ENCODE results near the gene IRF2.

Gene IRF2

DNA sequence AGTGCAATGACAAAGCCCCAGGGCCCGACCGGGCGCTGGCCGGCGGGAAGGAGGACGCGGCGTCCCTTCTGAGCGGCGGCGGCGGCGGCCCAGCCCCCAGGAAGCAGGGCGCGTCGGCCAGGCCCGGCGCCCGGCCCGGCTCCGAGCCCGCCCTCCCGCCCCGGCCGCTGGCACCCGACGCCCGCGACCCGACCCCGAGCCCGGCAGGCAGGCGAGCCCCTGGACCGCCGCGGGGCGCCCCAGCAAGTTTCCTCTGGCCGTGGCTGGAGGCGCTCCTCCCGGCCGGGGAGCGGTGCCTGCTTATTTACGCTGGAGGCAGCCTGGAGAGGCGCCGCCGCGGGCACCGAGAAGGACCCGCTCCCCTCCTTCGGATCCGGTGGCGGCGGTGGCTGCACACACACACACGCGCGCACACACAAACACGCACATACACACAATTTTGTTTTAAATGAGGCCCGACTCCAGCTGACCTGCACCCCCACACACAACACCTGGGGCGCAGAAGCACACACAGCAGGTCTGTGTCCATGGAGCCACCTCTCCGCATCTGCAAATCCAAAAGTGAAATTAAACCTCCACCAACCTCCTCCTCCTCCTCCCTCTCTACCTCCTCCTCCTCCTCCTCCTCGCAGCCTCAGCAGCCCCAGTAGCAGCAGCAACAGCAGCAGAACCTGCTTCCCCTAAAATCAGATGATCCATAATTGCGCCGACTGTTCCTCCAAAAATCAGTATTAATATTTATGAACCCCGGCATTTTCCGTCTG is 669 bp downstream of the IRF2 start:
- no peak for DNase-seq (ENCODE audit: low spot score)

DNA sequence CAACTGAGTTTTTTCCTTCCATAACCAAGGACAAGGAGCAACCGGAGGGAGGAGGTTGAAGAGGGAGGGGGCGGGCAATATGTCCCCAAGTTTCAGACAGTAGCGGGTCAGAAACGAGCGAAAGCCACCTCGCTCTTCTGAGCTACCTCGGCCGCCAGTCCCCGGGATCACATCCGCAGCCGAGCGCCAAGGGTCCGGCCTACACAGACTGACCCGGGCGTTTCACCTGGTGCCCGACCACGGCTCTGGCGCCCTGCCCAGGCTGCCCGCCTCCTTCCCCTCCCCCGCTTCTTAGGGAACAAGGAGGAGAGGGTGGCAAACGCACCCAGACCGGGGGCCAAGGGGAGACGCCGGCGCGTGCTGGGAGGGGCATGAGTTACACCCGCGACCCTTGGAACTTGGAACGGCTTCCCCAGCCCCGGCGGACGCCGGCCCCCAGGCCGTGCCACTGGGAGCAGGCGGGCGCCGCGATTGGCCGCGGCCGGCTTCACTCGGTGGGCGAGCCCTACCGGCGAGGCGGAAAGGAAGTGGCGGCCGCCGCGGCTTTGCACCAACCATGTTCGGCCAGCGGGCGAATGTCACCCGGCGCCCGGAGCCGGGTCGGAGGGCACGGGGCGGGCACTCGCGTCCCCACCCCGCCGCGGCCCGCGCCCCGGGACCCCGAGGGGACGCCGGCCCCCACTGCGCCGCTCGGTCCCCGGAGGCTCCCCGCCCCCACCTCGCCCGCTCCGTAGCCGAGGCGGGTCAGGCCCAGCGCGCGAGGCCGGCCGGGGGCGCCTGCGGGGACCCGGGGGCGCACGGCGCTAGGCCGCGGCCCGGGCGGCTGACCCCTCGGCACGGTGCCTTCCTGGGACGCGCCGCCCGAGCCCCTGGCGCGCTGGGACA is 1.5 kb downstream of the IRF2 start:
- peak; percentile 58 for DNase-seq (ENCODE audit: low spot score)

DNA sequence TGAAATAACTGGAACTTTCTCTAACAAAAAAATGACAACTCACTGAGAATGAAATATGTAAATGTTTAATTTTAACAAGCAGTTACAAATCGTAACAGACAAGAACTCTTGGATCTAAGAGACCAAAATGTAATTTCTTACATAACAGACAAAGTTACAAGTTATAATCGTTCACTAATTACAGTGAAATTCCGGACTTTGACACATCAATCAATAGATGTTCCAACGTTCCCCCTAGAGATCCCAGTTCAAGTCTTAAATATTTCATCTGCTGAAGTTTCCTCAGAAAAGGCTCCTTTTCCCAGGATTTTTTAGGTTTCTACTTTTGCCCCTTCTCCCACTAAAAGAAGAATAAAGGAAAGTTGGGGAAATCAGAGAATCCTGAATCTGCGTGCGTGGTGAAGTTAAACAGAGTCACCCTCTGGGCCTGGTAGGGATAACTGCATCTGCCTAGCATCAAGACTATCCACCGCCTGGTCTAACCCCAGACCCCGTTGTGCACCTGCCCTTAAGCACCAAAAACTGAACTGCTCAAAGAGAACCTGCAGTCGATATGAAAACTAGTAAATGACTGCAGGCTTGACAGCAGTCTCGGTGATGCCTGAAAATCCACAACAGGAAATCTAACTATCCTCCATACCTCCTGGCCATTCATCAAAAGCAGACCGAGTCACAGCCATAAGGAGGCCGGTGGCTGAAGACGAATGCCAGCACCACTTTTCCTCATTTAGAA is 2.3 kb downstream of the IRF2 start:
- no peak for DNase-seq (ENCODE audit: low spot score)

DNA sequence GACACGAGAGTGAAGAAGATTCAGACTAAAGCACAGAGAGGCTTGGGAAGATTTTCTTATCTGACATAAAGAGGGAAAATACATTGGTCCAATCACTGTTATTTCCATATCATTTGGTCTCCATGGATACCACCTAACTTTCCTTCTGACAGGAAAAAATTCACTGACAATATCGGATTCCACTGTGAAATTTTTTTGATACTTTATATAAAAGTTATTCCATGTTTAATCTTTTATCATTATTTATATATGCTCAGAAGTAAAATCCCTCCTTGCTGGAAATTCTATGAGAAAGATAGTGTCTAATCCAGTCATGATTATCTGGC is 3.6 kb downstream of the IRF2 start:
- DNase-seq (ENCODE audit: low spot score): no peak

- DNase-seq (ENCODE audit: low spot score): no peak
Measured at GRCh38 chr4:184466634-184467033, 7.7 kb downstream of the IRF2 start.

- DNase-seq (ENCODE audit: low spot score): no peak
Measured at GRCh38 chr4:184464759-184465454, 9.4 kb downstream of the IRF2 start.

GRCh38 chr4:184463856-184464255 is 10.5 kb downstream of the IRF2 start:
- no peak for DNase-seq (ENCODE audit: low spot score)

DNA sequence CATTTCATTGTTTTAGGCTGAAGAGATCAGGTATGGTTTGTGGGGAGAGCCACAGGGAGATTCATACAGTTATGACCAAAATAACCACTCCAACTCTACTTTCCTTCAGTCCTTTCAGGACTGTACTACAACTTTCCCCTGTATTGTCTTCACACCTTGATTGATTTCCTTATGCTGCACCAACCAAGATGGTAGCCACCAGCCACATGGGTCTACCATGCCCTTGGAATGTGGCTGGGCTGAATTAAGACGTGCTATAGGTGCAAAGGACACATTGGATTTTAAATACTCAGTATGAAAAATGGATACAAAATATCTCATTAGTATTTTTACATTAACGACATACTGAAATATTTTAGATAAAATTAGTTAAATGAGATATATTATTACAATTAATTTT is 11.2 kb downstream of the IRF2 start:
- DNase-seq (ENCODE audit: low spot score): no peak

- DNase-seq (ENCODE audit: low spot score): no peak
Measured at GRCh38 chr4:184462724-184463123, 11.6 kb downstream of the IRF2 start.

DNA sequence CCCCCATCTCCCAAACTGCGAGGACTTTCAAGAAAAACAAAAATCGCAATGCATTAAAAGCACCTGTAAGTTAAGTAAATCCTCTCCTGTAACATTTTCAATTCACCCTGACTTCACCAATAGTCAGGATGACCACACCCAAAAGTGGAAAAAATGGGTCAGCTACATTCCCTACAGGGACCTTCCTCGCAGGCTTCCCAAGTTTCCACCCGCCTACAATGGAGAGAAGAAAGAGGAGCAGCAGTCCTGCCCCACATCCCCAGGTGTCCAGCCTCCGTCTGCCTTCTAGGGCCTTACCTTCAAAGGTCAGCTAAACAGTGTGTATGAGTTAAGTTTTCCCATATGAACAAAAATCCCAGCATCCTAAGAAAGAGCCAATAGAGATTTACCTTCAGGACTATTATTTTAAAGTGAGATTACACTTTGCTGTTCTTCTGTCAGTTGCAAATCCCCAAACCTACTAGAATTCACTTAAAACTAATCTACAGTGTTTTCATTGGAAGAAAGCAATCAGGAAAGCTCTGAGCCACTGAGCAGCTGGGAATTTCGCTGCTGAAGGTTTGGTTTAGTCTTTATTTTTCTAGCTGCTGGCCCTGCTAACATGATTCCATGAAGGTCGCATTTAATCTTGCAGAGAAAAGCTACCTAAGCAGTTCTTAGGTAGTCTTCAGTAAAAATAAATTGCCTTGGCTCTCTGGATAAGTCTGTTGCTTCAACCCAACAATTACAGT is 12.5 kb downstream of the IRF2 start:
- DNase-seq (ENCODE audit: low spot score): no peak

DNA sequence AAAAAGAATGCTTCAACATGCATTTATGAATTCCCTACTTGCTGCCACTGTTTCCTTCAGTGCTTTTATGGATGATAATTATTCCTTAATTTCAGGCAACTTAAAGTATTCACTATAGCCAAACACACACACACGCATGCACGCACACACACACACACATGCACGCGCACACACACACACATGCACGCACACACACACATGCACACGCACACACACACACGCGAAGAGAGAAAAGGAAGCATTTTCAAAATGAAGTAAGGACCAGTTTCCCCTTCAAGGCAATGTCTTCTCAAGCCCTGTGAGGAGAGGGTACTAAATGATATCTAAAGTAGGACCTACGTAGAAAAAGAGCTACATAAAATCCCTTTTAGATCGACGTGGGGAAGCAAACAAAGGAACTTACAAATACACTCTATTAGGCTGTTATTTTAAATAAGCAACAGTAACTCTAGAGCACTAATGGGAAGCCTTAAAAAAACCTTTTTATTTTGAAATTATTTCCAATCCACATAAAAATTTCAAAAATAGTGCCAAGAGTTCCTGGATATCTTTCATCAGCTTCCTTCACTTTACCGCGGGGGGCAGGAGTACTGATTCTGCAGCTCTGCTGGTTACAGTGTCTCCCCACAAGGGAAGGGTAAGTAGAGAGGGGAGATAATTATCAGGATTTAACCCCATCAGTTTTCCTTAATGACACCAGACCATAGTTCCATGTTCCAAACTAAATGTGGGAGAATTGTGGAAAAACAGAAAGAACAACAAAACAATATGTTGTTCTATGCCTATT is 13.7 kb downstream of the IRF2 start:
- no peak for DNase-seq (ENCODE audit: low spot score)

DNA sequence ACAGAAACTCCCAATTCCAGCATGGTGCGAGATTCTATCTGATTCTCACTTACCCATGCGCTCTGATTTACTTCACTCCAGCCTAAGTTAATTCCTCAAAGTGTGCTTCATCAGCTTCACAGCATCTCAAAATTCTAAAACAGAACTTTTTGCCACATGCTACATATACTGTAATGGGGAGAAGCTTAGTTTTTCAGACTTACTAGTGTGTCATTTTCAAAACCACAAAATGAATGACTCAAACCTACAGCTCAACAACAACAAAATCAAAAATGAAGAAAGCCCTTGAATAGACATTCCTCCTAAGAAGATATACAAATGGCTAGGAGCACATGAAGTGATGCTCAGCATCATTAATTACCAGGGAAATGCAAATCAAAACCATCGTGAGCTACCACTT is 14.9 kb downstream of the IRF2 start:
- DNase-seq (ENCODE audit: low spot score): no peak

DNA sequence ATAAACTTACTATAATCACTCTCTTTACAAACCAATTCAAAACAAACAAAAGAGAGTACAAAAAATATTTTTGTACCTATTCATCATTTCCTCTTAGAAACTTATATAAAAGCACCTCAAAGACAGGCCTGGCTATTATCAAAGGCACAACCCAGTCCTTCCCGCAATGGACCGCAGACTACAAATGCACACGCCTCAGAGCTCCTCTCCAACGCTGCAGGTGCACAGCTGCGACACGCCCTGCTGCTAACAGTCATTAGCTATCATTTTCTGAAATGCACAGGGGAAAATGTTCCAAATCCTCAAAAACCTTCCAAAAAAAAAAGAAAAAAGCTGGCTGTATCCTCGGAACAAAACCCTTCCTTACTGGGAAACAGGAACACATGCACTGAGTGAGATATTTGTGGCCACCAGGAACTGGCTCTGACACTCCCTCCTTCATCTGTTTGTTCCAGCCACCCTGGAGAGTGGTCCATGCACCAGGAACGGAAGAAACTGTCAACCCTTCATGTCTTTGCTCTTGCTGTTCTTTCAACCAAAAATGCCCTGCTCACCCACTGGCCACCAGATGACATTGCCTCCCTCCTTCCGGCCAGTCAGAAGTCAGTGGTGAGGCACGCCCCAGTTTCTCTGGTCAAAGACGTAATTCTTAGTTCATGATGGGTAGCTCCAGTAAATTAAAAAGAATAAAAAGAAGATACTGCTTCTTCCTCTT is 16.7 kb downstream of the IRF2 start:
- no peak for DNase-seq (ENCODE audit: low spot score)

DNA sequence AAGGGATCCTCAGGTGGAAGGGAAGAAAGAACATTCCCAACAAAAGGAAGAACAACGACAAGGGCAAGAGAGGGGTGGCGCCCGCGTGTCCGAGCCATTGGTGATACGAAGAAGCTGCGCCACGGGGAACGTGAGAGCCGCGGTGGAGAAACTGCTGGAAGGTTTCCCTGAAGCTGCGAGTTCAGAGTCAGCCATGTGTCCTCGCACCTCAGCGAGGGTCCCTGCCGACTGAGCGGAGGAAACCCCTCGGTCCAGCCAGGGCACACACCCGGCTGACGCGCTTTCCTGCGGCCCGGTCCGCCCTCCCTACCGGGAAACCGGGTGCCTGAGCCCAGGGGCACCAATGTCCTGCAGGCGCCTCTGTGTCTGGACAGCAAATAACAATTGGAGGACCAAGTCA is 18.0 kb downstream of the IRF2 start:
- DNase-seq (ENCODE audit: low spot score): no peak

- no peak for DNase-seq (ENCODE audit: low spot score)
Measured at GRCh38 chr4:184455299-184455698, 19.1 kb downstream of the IRF2 start.

DNA sequence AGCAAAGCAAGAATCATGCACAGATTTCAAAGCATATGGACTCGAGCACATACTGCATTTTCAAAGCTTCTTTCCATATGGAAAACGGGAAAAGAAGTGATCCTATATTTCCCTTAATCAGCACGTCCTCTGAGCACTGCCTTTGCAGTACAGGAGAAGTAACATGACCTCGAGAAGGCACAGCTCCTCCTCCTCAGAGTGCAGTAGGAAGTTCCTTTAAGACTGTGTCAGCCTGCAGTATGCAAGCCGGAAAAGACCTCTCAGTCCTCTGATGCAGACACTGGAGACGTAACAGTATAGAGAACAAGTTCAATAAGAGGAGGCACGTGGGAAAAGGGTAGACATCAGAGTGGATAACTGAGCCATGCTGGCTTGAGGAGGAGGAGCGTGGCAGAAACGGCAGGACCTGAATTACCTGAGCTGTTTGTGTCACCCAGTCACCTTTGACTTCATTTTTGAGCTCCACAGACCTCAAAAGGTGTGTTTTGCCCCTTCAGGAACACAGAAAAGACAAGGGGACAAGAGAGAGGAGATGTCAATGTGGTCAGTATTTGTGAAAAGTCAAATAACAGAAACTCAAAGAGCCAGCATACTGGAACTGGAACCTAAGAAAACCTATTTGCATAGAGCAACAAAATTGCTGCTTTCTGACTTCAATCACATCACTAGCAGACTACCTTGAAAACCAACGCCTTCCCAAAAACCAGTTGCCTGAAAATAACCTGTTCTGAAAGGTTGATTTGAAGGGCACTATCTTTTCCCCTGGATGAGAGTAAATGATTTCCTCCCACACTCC is 20.8 kb downstream of the IRF2 start:
- DNase-seq (ENCODE audit: low spot score): peak; percentile 74

- DNase-seq (ENCODE audit: low spot score): no peak
Measured at GRCh38 chr4:184452740-184453139, 21.6 kb downstream of the IRF2 start.

DNA sequence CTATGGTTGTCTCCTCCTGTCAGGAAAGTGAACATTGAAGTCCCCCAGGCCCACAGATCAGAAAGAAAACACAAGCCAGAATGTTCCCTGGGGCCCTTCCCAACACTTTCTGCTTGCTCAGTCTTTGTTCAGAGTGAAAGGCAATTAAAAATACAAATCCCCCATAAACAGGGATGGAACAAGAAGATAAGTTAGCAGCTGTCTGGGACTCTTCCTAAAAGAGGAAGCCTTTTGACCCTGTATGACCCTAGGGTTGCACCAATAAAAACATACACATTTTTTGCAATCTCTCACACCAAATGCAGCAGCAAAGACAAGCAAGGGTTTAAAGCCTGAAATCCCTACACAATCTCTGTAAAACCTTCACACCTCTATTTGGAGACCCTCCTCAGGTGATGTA is 22.6 kb downstream of the IRF2 start:
- DNase-seq (ENCODE audit: low spot score): no peak
